Measurements from ENCODE around the gene DR1. TPM values are rescaled to one million over a fixed set of nuclear protein-coding genes. Genes with fewer than 3 reads are reported as not detected.

Gene DR1
- total RNA-seq, 1 donor from 2014 or later, result 76.9 TPM

DNA sequence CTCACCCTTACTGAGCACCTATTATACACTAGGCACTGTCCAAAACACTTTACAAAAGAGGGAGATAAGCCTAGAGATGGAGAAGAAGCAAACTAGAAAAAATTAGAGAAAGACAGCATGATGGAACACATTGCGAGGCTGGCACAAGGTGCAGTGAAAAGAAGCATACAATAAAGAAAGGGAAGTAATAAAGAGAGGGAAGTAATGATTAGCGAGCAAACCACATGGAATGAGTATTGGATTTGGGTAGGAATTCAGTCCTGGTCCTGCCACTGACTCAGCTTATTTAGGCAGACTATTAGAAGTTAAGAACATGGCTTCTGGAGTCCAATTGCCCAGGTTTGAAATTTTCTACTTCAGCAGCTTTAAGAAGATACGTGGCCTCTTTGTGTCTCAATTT, 69.6 kb downstream of the DR1 start:
- no peak overlapping the region for H3K4me2 ChIP-seq (ENCODE audit: low read length)
- no peaks in the 10 kb centered on the region for H3K36me3 ChIP-seq (ENCODE audit: insufficient read depth, low read length)
- no peaks in the 10 kb centered on the region for H4K20me1 ChIP-seq (ENCODE audit: insufficient read depth, low read length)
- Mint-ChIP-seq H3K9me3 (ENCODE audit: unreplicated experiment) (peaks cover 2% of the 10 kb centered on the region), H3K4me3 (ENCODE audit: unreplicated experiment) (no peak overlapping the region), H3K27ac (ENCODE audit: unreplicated experiment) (no peak overlapping the region), H3K36me3 (ENCODE audit: low read depth, unreplicated experiment) (no peaks in the 10 kb centered on the region), H3K4me1 (ENCODE audit: low read depth, unreplicated experiment) (peaks cover 3% of the 10 kb centered on the region), H3K27me3 (ENCODE audit: low read depth, unreplicated experiment) (no peaks in the 10 kb centered on the region)
- H3K27ac ChIP-seq (ENCODE audit: low read depth, low read length), result no peak overlapping the region
- FAIRE-seq (no peak), DNase-seq (ENCODE audit: low read depth) (no peak)
- no peaks in the 10 kb centered on the region for H3K4me1 ChIP-seq (ENCODE audit: insufficient read depth, low read length)
- no peak for TF ChIP-seq EZH2 (IDR thresholded peaks at IDR 0.05; ENCODE audit: insufficient read depth, low read length)
- TF ChIP-seq, protein P1, sequence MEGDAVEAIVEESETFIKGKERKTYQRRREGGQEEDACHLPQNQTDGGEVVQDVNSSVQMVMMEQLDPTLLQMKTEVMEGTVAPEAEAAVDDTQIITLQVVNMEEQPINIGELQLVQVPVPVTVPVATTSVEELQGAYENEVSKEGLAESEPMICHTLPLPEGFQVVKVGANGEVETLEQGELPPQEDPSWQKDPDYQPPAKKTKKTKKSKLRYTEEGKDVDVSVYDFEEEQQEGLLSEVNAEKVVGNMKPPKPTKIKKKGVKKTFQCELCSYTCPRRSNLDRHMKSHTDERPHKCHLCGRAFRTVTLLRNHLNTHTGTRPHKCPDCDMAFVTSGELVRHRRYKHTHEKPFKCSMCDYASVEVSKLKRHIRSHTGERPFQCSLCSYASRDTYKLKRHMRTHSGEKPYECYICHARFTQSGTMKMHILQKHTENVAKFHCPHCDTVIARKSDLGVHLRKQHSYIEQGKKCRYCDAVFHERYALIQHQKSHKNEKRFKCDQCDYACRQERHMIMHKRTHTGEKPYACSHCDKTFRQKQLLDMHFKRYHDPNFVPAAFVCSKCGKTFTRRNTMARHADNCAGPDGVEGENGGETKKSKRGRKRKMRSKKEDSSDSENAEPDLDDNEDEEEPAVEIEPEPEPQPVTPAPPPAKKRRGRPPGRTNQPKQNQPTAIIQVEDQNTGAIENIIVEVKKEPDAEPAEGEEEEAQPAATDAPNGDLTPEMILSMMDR (IDR thresholded peaks at IDR 0.05; ENCODE audit: insufficient read depth, low read depth, low read length), result no peak
- no peaks in the 10 kb centered on the region for H3K27me3 ChIP-seq (ENCODE audit: insufficient read depth, low read length)
- no peak overlapping the region for H3K4me3 ChIP-seq (ENCODE audit: insufficient read depth, low read depth, low read length)
- H3K9ac ChIP-seq (ENCODE audit: low read length), result no peak overlapping the region
- no peaks in the 10 kb centered on the region for H3K9me3 ChIP-seq (ENCODE audit: insufficient read depth, low read depth, low read length)
- H3K79me2 ChIP-seq (ENCODE audit: insufficient read depth, low read length), result no peaks in the 10 kb centered on the region
- H2AFZ ChIP-seq (ENCODE audit: low read depth, low read length), result no peak overlapping the region

DNA sequence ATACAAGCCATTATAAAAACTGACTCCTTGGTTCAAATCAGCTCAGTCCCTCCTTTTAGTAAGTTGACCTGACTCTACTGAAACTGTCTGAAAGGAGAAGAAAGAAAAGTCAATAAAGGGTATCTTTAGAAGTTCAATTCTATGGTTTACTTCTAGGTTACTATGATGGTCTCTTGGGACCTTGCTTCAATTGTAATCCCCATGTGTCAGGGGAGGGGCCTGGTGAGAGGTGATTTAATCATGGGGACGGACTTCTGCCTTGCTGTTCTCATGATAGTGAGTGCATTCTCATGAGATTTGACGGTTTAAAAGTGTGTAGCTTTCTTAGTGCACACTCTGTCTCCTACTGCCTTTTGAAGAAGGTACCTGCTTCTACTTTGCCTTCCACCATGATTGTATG, 70.5 kb downstream of the DR1 start:
- peaks cover 3% of the 10 kb centered on the region for H3K4me1 Mint-ChIP-seq (ENCODE audit: low read depth, unreplicated experiment)
- DNase-seq (ENCODE audit: low read depth), result no peak
- H3K79me2 ChIP-seq (ENCODE audit: insufficient read depth, low read length), result no peaks in the 10 kb centered on the region

More for the DNA sequence above, 70.5 kb downstream of the DR1 start:
- Histone ChIP-seq H3K4me1 (ENCODE audit: insufficient read depth, low read length) (no peaks in the 10 kb centered on the region), H3K27me3 (ENCODE audit: insufficient read depth, low read length) (no peaks in the 10 kb centered on the region), H3K9me3 (ENCODE audit: insufficient read depth, low read depth, low read length) (no peaks in the 10 kb centered on the region), H2AFZ (ENCODE audit: low read depth, low read length) (no peak overlapping the region), H3K36me3 (ENCODE audit: insufficient read depth, low read length) (no peaks in the 10 kb centered on the region), H3K27ac (ENCODE audit: low read depth, low read length) (no peak overlapping the region), H3K4me2 (ENCODE audit: low read length) (no peak overlapping the region), H3K9ac (ENCODE audit: low read length) (no peak overlapping the region), H4K20me1 (ENCODE audit: insufficient read depth, low read length) (no peaks in the 10 kb centered on the region), H3K4me3 (ENCODE audit: insufficient read depth, low read depth, low read length) (no peak overlapping the region)
- H3K27ac Mint-ChIP-seq (ENCODE audit: unreplicated experiment), result no peak overlapping the region
- no peaks in the 10 kb centered on the region for H3K27me3 Mint-ChIP-seq (ENCODE audit: low read depth, unreplicated experiment)
- peaks cover 2% of the 10 kb centered on the region for H3K9me3 Mint-ChIP-seq (ENCODE audit: unreplicated experiment)
- no peak for TF ChIP-seq EZH2 (IDR thresholded peaks at IDR 0.05; ENCODE audit: insufficient read depth, low read length)
- TF ChIP-seq, protein P1 (IDR thresholded peaks at IDR 0.05; ENCODE audit: insufficient read depth, low read depth, low read length), result no peak
- no peak overlapping the region for H3K4me3 Mint-ChIP-seq (ENCODE audit: unreplicated experiment)
- no peaks in the 10 kb centered on the region for H3K36me3 Mint-ChIP-seq (ENCODE audit: low read depth, unreplicated experiment)
- no peak for FAIRE-seq

Other genes starting within 250 kb of the DR1 start
- gene TMED5, start 165.5 kb upstream of the DR1 start, total RNA-seq, result 95.3 and 105 TPM in 2 replicates
- 4.2 and 7.9 TPM in 2 replicates for gene CCDC18, start 165.2 kb upstream of the DR1 start, total RNA-seq
- gene FNBP1L, start 102.2 kb downstream of the DR1 start, total RNA-seq, result 49.7 and 57.8 TPM in 2 replicates